DND-41 (cell line): ENCODE data around the gene SCAPER.

ENCODE experiments used
- EZH2 ChIP-seq: IDR thresholded peaks from 3 replicates; pipeline ENCODE4 v1.6.1; 2012; ENCODE audit warnings: borderline replicate concordance, low read depth, mild to moderate bottlenecking, moderate library complexity, low read length, inconsistent platforms; ENCODE audit not compliant: severe bottlenecking
- TF ChIP-seq, protein P1 (sequence below): IDR thresholded peaks from 2 replicates; pipeline ENCODE4 v1.5.1; 2012; ENCODE audit warnings: borderline replicate concordance, low read length, moderate library complexity, mild to moderate bottlenecking; ENCODE audit not compliant: poor library complexity, severe bottlenecking; ENCODE audit errors: extremely low read depth

DNA sequence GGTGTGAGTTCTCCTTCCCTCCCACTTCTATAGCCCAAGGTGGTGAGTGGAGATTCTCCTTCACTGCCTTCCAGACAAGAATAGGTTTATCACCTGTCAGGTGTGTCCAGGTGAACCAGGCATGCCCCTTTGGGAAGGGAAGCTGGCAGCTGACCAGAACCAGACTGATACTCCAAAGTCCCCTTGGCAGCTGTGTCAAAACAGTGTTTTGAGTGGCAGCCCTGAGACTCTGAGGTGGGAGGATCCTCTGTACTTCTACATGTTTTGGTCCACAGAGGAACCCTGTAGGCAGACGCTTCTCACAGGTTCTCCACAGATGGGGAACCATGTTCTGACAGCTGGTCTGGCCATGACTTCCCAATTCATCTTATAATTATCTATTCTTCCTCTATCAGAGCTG lies 538.4 kb downstream of the SCAPER start:
- TF ChIP-seq, protein P1, sequence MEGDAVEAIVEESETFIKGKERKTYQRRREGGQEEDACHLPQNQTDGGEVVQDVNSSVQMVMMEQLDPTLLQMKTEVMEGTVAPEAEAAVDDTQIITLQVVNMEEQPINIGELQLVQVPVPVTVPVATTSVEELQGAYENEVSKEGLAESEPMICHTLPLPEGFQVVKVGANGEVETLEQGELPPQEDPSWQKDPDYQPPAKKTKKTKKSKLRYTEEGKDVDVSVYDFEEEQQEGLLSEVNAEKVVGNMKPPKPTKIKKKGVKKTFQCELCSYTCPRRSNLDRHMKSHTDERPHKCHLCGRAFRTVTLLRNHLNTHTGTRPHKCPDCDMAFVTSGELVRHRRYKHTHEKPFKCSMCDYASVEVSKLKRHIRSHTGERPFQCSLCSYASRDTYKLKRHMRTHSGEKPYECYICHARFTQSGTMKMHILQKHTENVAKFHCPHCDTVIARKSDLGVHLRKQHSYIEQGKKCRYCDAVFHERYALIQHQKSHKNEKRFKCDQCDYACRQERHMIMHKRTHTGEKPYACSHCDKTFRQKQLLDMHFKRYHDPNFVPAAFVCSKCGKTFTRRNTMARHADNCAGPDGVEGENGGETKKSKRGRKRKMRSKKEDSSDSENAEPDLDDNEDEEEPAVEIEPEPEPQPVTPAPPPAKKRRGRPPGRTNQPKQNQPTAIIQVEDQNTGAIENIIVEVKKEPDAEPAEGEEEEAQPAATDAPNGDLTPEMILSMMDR = no peak
- no peak for TF ChIP-seq EZH2
